Neural cell (in vitro differentiated cells): ENCODE data around the gene CACNA1S. TPM values are rescaled to one million over a fixed set of nuclear protein-coding genes. Genes with fewer than 3 reads are reported as not detected.

Experiments used
- H2AFZ ChIP-seq: fragments of 200-600, 300-800 bp; sonication (generic), shearing (Covaris generic); 2 replicates; pipeline ENCODE4 v1.6.0; 2014; ENCODE audit warnings: low read depth, mild to moderate bottlenecking, antibody characterized with exemption, low read length, moderate library complexity
- H3F3A ChIP-seq: fragments of 200-600 bp; shearing (Covaris generic); 2 replicates; pipeline ENCODE4 v1.6.1; 2016; ENCODE audit warnings: mild to moderate bottlenecking, moderate library complexity, mixed read lengths, antibody characterized with exemption, low read length; ENCODE audit not compliant: insufficient read depth, poor library complexity, severe bottlenecking
- H3K27ac ChIP-seq: fragments of 200-600, 300-800 bp; sonication (generic), shearing (Covaris generic); 2 replicates; pipeline ENCODE4 v1.5.1; 2014; ENCODE audit warnings: mild to moderate bottlenecking, low read length, moderate library complexity
- H3K27me3 ChIP-seq: fragments of 300-800, 200-600 bp; sonication (generic), shearing (Covaris generic); 2 replicates; pipeline ENCODE4 v1.6.0; 2014; ENCODE audit warnings: mild to moderate bottlenecking, low read depth, low read length, moderate library complexity; ENCODE audit not compliant: insufficient read depth
- H3K36me3 ChIP-seq: fragments of 300-800, 200-600 bp; sonication (generic), shearing (Covaris generic); 2 replicates; pipeline ENCODE4 v1.5.1; 2014; ENCODE audit warnings: mild to moderate bottlenecking, antibody characterized with exemption, low read length, moderate library complexity; ENCODE audit not compliant: insufficient read depth
- H3K4me2 ChIP-seq: fragments of 300-800, 200-600 bp; sonication (generic), shearing (Covaris generic); 2 replicates; pipeline ENCODE4 v1.6.0; 2014; ENCODE audit warnings: mild to moderate bottlenecking, low read length
- H3K4me3 ChIP-seq: fragments of 300-800, 200-600 bp; sonication (generic), shearing (Covaris generic); 2 replicates; pipeline ENCODE4 v1.5.1; 2014; ENCODE audit warnings: mild to moderate bottlenecking, low read length, moderate library complexity
- H3K79me2 ChIP-seq: fragments of 200-600 bp; shearing (Covaris generic); replicated peaks from 2 replicates; pipeline ENCODE4 v1.6.0; 2014; ENCODE audit warnings: mild to moderate bottlenecking, low read length, moderate library complexity; ENCODE audit not compliant: insufficient read depth
- H3K9ac ChIP-seq: fragments of 300-800, 200-600 bp; sonication (generic), shearing (Covaris generic); 2 replicates; pipeline ENCODE4 v1.6.1; 2016; ENCODE audit warnings: mild to moderate bottlenecking, low read length, mixed read lengths
- H3K9me2 ChIP-seq: fragments of 200-600 bp; shearing (Covaris generic); 2 replicates; pipeline ENCODE4 v1.6.1; 2016; ENCODE audit warnings: mild to moderate bottlenecking, low read length, mixed read lengths; ENCODE audit not compliant: insufficient read depth
- H3K9me3 ChIP-seq: fragments of 200-600, 300-800 bp; sonication (generic), shearing (Covaris generic); 2 replicates; pipeline ENCODE4 v1.6.1; 2016; ENCODE audit warnings: mild to moderate bottlenecking, mixed run types, low read length, moderate library complexity, mixed read lengths
- H4K20me1 ChIP-seq: fragments of 200-600 bp; shearing (Covaris generic); 2 replicates; pipeline ENCODE4 v1.6.1; 2016; ENCODE audit warnings: mild to moderate bottlenecking, mixed run types; ENCODE audit not compliant: insufficient read depth
- EP300 ChIP-seq: fragments of 450-650 bp; conservative IDR thresholded peaks from 2 replicates; pipeline ENCODE4 v1.6.1; 2014; ENCODE audit warnings: antibody characterized with exemption, mild to moderate bottlenecking, moderate library complexity; ENCODE audit not compliant: poor library complexity, severe bottlenecking
- EZH2 ChIP-seq: fragments of 200-600, 300-800 bp; shearing (Covaris generic), sonication (generic); IDR thresholded peaks from 2 replicates; pipeline ENCODE4 v1.6.1; 2014; ENCODE audit warnings: antibody characterized with exemption, low read length, borderline replicate concordance, mild to moderate bottlenecking; ENCODE audit not compliant: insufficient read depth, poor library complexity, severe bottlenecking
- MXI1 ChIP-seq: fragments of 450-650 bp; conservative IDR thresholded peaks from 2 replicates; pipeline ENCODE4 v1.6.1; 2014; ENCODE audit warnings: antibody characterized with exemption, mild to moderate bottlenecking; ENCODE audit not compliant: poor library complexity, severe bottlenecking
- POLR2AphosphoS5 ChIP-seq: IDR thresholded peaks from 2 replicates; pipeline ENCODE4 v1.6.1; 2012
- RAD21 ChIP-seq: fragments of 450-650 bp; conservative IDR thresholded peaks from 2 replicates; pipeline ENCODE4 v1.6.1; 2014; ENCODE audit warnings: antibody characterized with exemption, mild to moderate bottlenecking, moderate library complexity
- SMC3 ChIP-seq: fragments of 450-650 bp; conservative IDR thresholded peaks from 2 replicates; pipeline ENCODE4 v1.6.1; 2014; ENCODE audit warnings: antibody characterized with exemption, mild to moderate bottlenecking, moderate library complexity; ENCODE audit not compliant: poor library complexity
- TAF1 ChIP-seq: IDR thresholded peaks from 2 replicates; pipeline ENCODE4 v1.6.1; 2012; ENCODE audit warnings: low read depth
- polyA plus RNA-seq: library from polyadenylated mRNA; depleted of rRNA; stranded (reverse); fragments of >200 nt; gene quantifications from 2 replicates; pipeline ENCODE4 v1.2.3, GENCODE V29; 2014
- TF ChIP-seq, protein P1 (sequence below): fragments of 450-650 bp; IDR thresholded peaks from 2 replicates; pipeline ENCODE4 v1.5.1; 2014; ENCODE audit warnings: antibody characterized with exemption, mild to moderate bottlenecking, moderate library complexity; ENCODE audit not compliant: poor library complexity, severe bottlenecking
- TF ChIP-seq, protein P2 (sequence below): IDR thresholded peaks from 2 replicates; pipeline ENCODE4 v1.6.1; 2012; ENCODE audit warnings: borderline replicate concordance

Gene CACNA1S
- polyA plus RNA-seq, 1 donor from 2014 or later, result 0.05 TPM

DNA sequence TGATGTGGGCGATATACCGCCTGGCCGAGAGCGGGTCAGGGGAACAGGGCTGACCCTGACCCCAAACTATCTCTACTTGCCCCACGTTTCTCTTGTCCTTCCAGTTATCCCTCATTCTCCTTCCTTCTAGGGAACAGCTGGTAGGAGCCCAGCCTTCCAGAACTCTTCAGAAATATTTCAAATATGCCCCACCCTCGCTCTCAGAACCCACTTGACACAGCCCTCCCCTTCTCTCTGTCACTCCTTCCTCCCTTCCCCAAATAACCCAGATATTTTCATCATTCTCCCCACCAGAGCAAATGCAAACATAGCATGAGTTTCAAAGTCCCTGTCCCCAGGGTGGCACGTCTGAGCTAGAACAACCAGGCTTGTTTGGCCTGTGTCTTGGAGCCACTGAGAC lies 1.1 kb downstream of the CACNA1S start:
- Histone ChIP-seq H3K27me3 (no peaks in the 10 kb centered on the region), H3K9me2 (no peaks in the 10 kb centered on the region), H3K4me2 (no peak overlapping the region), H2AFZ (no peak overlapping the region), H4K20me1 (no peaks in the 10 kb centered on the region), H3K27ac (no peak overlapping the region), H3K9ac (no peak overlapping the region), H3K4me3 (no peak overlapping the region), H3K79me2 (no peaks in the 10 kb centered on the region), H3K9me3 (no peaks in the 10 kb centered on the region), H3K36me3 (no peaks in the 10 kb centered on the region), H3F3A (peaks cover 3% of the 10 kb centered on the region)
- TF ChIP-seq SMC3, result no peak
- TF ChIP-seq POLR2AphosphoS5, result no peak
- TF ChIP-seq RAD21, result no peak
- TF ChIP-seq, protein P1, sequence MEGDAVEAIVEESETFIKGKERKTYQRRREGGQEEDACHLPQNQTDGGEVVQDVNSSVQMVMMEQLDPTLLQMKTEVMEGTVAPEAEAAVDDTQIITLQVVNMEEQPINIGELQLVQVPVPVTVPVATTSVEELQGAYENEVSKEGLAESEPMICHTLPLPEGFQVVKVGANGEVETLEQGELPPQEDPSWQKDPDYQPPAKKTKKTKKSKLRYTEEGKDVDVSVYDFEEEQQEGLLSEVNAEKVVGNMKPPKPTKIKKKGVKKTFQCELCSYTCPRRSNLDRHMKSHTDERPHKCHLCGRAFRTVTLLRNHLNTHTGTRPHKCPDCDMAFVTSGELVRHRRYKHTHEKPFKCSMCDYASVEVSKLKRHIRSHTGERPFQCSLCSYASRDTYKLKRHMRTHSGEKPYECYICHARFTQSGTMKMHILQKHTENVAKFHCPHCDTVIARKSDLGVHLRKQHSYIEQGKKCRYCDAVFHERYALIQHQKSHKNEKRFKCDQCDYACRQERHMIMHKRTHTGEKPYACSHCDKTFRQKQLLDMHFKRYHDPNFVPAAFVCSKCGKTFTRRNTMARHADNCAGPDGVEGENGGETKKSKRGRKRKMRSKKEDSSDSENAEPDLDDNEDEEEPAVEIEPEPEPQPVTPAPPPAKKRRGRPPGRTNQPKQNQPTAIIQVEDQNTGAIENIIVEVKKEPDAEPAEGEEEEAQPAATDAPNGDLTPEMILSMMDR, result no peak
- no peak for TF ChIP-seq MXI1
- TF ChIP-seq TAF1, result no peak
- no peak for TF ChIP-seq EP300
- TF ChIP-seq, protein P2, sequence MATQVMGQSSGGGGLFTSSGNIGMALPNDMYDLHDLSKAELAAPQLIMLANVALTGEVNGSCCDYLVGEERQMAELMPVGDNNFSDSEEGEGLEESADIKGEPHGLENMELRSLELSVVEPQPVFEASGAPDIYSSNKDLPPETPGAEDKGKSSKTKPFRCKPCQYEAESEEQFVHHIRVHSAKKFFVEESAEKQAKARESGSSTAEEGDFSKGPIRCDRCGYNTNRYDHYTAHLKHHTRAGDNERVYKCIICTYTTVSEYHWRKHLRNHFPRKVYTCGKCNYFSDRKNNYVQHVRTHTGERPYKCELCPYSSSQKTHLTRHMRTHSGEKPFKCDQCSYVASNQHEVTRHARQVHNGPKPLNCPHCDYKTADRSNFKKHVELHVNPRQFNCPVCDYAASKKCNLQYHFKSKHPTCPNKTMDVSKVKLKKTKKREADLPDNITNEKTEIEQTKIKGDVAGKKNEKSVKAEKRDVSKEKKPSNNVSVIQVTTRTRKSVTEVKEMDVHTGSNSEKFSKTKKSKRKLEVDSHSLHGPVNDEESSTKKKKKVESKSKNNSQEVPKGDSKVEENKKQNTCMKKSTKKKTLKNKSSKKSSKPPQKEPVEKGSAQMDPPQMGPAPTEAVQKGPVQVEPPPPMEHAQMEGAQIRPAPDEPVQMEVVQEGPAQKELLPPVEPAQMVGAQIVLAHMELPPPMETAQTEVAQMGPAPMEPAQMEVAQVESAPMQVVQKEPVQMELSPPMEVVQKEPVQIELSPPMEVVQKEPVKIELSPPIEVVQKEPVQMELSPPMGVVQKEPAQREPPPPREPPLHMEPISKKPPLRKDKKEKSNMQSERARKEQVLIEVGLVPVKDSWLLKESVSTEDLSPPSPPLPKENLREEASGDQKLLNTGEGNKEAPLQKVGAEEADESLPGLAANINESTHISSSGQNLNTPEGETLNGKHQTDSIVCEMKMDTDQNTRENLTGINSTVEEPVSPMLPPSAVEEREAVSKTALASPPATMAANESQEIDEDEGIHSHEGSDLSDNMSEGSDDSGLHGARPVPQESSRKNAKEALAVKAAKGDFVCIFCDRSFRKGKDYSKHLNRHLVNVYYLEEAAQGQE, result no peak
- no peak for TF ChIP-seq EZH2

DNA sequence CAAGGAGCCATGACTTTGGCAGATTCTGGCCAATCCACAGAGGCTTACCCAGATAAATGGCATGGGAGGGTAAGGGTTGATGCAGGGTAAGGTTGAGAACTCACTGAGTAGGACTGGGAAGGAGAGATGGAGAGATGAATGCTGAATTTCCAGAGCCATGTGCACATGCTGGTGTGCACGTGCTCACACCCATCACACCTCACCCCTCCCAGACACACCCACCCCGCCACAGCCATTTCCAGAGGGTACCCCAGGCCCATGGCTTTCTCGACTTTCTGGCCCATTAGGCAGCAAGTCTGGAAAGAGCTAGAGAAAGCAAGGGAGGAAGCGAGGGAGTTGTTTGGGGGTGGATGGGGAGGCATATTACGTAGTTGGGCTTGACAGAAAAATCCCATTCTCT lies 1.6 kb downstream of the CACNA1S start:
- no peak overlapping the region for H3K4me3 ChIP-seq
- H3K9me2 ChIP-seq, result no peaks in the 10 kb centered on the region
- no peak for TF ChIP-seq SMC3
- no peak for TF ChIP-seq POLR2AphosphoS5
- TF ChIP-seq EZH2, result no peak
- no peak for TF ChIP-seq EP300
- no peak for TF ChIP-seq TAF1
- no peak for TF ChIP-seq MXI1
- TF ChIP-seq RAD21, result no peak
- TF ChIP-seq, protein P1, result no peak
- TF ChIP-seq, protein P2, result no peak
- no peaks in the 10 kb centered on the region for H3K36me3 ChIP-seq
- H3F3A ChIP-seq, result peaks cover 3% of the 10 kb centered on the region
- no peaks in the 10 kb centered on the region for H3K27me3 ChIP-seq
- H4K20me1 ChIP-seq, result no peaks in the 10 kb centered on the region
- H3K9ac ChIP-seq, result no peak overlapping the region
- no peak overlapping the region for H2AFZ ChIP-seq
- H3K79me2 ChIP-seq, result no peaks in the 10 kb centered on the region
- H3K27ac ChIP-seq, result no peak overlapping the region
- no peaks in the 10 kb centered on the region for H3K9me3 ChIP-seq
- no peak overlapping the region for H3K4me2 ChIP-seq
